Breast epithelium (tissue), 4 donors: ENCODE results near the gene FAM114A1. TPM values are rescaled to one million over a fixed set of nuclear protein-coding genes. Genes with fewer than 3 reads are reported as not detected.

Experiments used
- DNase-seq, 2 donors: peaks; one replicate each; pipeline ENCODE4 v3.0.0-alpha.2; 2019; ENCODE audit warnings: low spot score in 2 of 2
- H3K27ac ChIP-seq, 2 donors: fragments of 200-600 bp; sonication (generic) in 1 of 2; one replicate each; pipeline ENCODE4 v1.5.1; 2016 to 2019; ENCODE audit warnings: mild to moderate bottlenecking in 1 of 2
- H3K27me3 ChIP-seq, 2 donors: fragments of 200-600 bp; sonication (generic) in 1 of 2; one replicate each; pipeline versions ENCODE4 v1.5.1 to v1.6.0; 2017 to 2019; ENCODE audit warnings: control low read depth in 1 of 2, mild to moderate bottlenecking in 1 of 2
- H3K36me3 ChIP-seq: fragments of 200-600 bp; one replicate; pipeline ENCODE4 v1.5.1; 2019
- H3K4me1 ChIP-seq, 2 donors: fragments of 200-600 bp; sonication (generic); one replicate each; pipeline ENCODE4 v1.5.1; 2016 to 2019; ENCODE audit warnings: control low read depth in 1 of 2
- H3K4me3 ChIP-seq, 3 donors: fragments of 200-600 bp; sonication (generic); 1 replicate in 2 of 3; 2 replicates in 1 of 3; pipeline ENCODE4 v1.5.1; 2016 to 2019; ENCODE audit warnings: mild to moderate bottlenecking in 3 of 3, moderate library complexity in 2 of 3
- H3K9me3 ChIP-seq, 2 donors: fragments of 200-600 bp; sonication (generic) in 1 of 2; one replicate each; pipeline ENCODE4 v1.5.1; 2016 to 2019; ENCODE audit warnings: control low read depth in 1 of 2
- POLR2A ChIP-seq: fragments of 450-650 bp; IDR thresholded peaks from one replicate; pipeline ENCODE4 v1.6.1; 2016; ENCODE audit warnings: antibody characterized with exemption, mild to moderate bottlenecking, moderate library complexity
- POLR2AphosphoS5 ChIP-seq, 3 donors: sonication (generic); formaldehyde crosslinking; IDR thresholded peaks; one replicate each; pipeline ENCODE4 v1.6.1; 2017; ENCODE audit warnings: antibody characterized with exemption in 3 of 3
- intact Hi-C: fragments of 100-400 bp; cut with DNase I; formaldehyde crosslinking; loops from one replicate; pipeline ENCODE4 v1.15.1; 2023; ENCODE audit warnings: low total_unique reads
- total RNA-seq, 3 donors: library from RNA; depleted of rRNA; stranded (reverse); fragments of >200 nt; gene quantifications; one replicate each; pipeline ENCODE4 v1.1.0, GENCODE V29; 2016
- TF ChIP-seq, protein P1 (sequence below), 3 donors: fragments of 450-650 bp; IDR thresholded peaks; one replicate each; pipeline ENCODE4 v1.5.1; 2016 to 2017; ENCODE audit warnings: antibody characterized with exemption in 3 of 3, mild to moderate bottlenecking in 3 of 3, moderate library complexity in 3 of 3

FAM114A1 gene
- total RNA-seq, 3 donors from 2014 or later: 74.6 to 109 (median 85.9) TPM

DNA sequence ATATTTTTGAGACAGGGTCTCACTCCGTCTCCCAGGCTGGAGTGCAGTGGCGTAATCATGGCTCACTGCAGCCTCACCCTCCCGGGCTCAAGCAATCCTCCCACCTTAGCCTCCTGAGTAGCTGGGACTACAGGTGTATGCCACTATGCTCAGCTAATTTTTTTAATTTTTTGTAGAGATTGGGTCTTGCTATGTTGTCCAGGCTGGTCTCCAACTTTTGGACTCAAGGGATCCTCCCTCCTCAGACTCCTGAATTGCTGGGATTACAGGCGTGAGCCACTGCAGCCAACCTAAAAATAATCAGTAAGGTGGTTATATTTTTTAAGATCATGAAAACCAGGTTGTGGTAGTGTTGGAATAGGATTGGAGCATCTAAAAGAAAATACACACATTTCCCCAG, 126.5 kb downstream of the FAM114A1 start:
- no peaks in the 10 kb centered on the region for H3K4me1 ChIP-seq
- no peaks in the 10 kb centered on the region for H3K27me3 ChIP-seq
- TF ChIP-seq POLR2A (no peak), POLR2AphosphoS5 (IDR thresholded peaks at IDR 0.05) (no peak)
- TF ChIP-seq, protein P1, sequence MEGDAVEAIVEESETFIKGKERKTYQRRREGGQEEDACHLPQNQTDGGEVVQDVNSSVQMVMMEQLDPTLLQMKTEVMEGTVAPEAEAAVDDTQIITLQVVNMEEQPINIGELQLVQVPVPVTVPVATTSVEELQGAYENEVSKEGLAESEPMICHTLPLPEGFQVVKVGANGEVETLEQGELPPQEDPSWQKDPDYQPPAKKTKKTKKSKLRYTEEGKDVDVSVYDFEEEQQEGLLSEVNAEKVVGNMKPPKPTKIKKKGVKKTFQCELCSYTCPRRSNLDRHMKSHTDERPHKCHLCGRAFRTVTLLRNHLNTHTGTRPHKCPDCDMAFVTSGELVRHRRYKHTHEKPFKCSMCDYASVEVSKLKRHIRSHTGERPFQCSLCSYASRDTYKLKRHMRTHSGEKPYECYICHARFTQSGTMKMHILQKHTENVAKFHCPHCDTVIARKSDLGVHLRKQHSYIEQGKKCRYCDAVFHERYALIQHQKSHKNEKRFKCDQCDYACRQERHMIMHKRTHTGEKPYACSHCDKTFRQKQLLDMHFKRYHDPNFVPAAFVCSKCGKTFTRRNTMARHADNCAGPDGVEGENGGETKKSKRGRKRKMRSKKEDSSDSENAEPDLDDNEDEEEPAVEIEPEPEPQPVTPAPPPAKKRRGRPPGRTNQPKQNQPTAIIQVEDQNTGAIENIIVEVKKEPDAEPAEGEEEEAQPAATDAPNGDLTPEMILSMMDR (IDR thresholded peaks at IDR 0.05): no peak
- H3K36me3 ChIP-seq: no peaks in the 10 kb centered on the region
- intact Hi-C loops: no loop called here
- H3K27ac ChIP-seq: no peak overlapping the region
- H3K4me3 ChIP-seq: no peak overlapping the region
- H3K9me3 ChIP-seq: no peaks in the 10 kb centered on the region
- no peak for DNase-seq

Other genes starting within 250 kb of the FAM114A1 start
- 10 to 100 TPM; 33.4 to 48.5 (median 36.0) TPM for gene KLF3, start 203.6 kb upstream of the FAM114A1 start, total RNA-seq
- gene TLR10, start 84.8 kb upstream of the FAM114A1 start, total RNA-seq: 1 to 10 TPM in 2 of 3 donors, under 1 TPM in 1; 0.48 to 1.3 (median 1.3) TPM
- gene TLR1, start 63.0 kb upstream of the FAM114A1 start, total RNA-seq: 10 to 100 TPM; 13.1 to 39.7 (median 18.7) TPM
- 1 to 10 TPM; 5.2 to 7.6 (median 5.3) TPM for gene TLR6, start 11.0 kb upstream of the FAM114A1 start, total RNA-seq
- 1 to 10 TPM in 2 of 3 donors, under 1 TPM in 1; 0.32 to 7.5 (median 1.0) TPM for gene TMEM156, start 164.6 kb downstream of the FAM114A1 start, total RNA-seq
- 10 to 100 TPM; 23.0 to 54.9 (median 54.7) TPM for gene KLHL5, start 194.4 kb downstream of the FAM114A1 start, total RNA-seq